ENCODE data around the gene MSANTD1. TPM values are rescaled to one million over a fixed set of nuclear protein-coding genes. Genes with fewer than 3 reads are reported as not detected.

Gene MSANTD1
- polyA plus RNA-seq, 1 of the 3 experiments (the other 2 are of a cell fraction) = 0.15 TPM

- no peak overlapping the region for H2AFZ ChIP-seq (ENCODE audit: low read depth)
- peaks cover 0 to 9% of the 10 kb centered on the region in 2 experiments; a peak in 2 of 4 replicates for H3K4me1 ChIP-seq (ENCODE audit: control insufficient read depth in 1 of 2, insufficient read depth in 2 of 2, low read depth in 1 of 2, low read length in 1 of 2)
- POLR2A ChIA-PET = no interaction called here
- 96% methylated on average over 18 of the region's 18 CpGs for WGBS (ENCODE audit: low lambda C conversion rate)
- H3K27me3 ChIP-seq (ENCODE audit: insufficient read depth) = no peaks in the 10 kb centered on the region
- H3K4me3 ChIP-seq (ENCODE audit: low read depth in 2 of 2, low read length in 1 of 2) = no peak overlapping the region
- no peaks in the 10 kb centered on the region for H3K9me2 ChIP-seq
- no peaks in the 10 kb centered on the region for H3K79me2 ChIP-seq (ENCODE audit: insufficient read depth)
- H3K9ac ChIP-seq = no peak overlapping the region
- no peaks in the 10 kb centered on the region for H4K20me1 ChIP-seq (ENCODE audit: insufficient read depth)
- DNase-seq = no peak
- CTCF ChIA-PET = no interaction called here
- H3K36me3 ChIP-seq (replicated peaks in 1 of 2; ENCODE audit: control insufficient read depth in 1 of 2, insufficient read depth in 2 of 2, low read length in 1 of 2) = peaks cover 42 to 62% of the 10 kb centered on the region in 2 experiments
- no peaks in the 10 kb centered on the region for H3F3A ChIP-seq (replicated peaks; ENCODE audit: insufficient read depth)
- TF ChIP-seq CTCF (IDR thresholded peaks at IDR 0.05) (no peak), MAX (IDR thresholded peaks at IDR 0.05; ENCODE audit: low read depth) (no peak), ELF1 (IDR thresholded peaks at IDR 0.05) (no peak), CHD2 (IDR thresholded peaks at IDR 0.05; ENCODE audit: low read length, partially characterized antibody) (no peak), MXI1 (IDR thresholded peaks at IDR 0.05; ENCODE audit: low read depth, low read length) (no peak), NFIC (IDR thresholded peaks at IDR 0.05; ENCODE audit: borderline replicate concordance) (no peak)
- TF ChIP-seq, protein P1, sequence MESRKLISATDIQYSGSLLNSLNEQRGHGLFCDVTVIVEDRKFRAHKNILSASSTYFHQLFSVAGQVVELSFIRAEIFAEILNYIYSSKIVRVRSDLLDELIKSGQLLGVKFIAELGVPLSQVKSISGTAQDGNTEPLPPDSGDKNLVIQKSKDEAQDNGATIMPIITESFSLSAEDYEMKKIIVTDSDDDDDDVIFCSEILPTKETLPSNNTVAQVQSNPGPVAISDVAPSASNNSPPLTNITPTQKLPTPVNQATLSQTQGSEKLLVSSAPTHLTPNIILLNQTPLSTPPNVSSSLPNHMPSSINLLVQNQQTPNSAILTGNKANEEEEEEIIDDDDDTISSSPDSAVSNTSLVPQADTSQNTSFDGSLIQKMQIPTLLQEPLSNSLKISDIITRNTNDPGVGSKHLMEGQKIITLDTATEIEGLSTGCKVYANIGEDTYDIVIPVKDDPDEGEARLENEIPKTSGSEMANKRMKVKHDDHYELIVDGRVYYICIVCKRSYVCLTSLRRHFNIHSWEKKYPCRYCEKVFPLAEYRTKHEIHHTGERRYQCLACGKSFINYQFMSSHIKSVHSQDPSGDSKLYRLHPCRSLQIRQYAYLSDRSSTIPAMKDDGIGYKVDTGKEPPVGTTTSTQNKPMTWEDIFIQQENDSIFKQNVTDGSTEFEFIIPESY (IDR thresholded peaks at IDR 0.05; ENCODE audit: borderline replicate concordance, low read depth) = no peak
- no peaks in the 10 kb centered on the region for H3K9me3 ChIP-seq
- no peak overlapping the region; a peak in 1 of 4 replicates for H3K27ac ChIP-seq (ENCODE audit: low read depth in 2 of 2, low read length in 1 of 2)
- no peak overlapping the region for H3K4me2 ChIP-seq
Measured at GRCh38 chr4:3206439-3207100, 42.4 kb upstream of the MSANTD1 start.

GRCh38 chr4:3207531-3208037 lies 41.4 kb upstream of the MSANTD1 start:
- Histone ChIP-seq H3K4me3 (ENCODE audit: low read depth in 2 of 2, low read length in 1 of 2) (no peak overlapping the region), H3K27me3 (ENCODE audit: insufficient read depth) (no peaks in the 10 kb centered on the region), H3K9me2 (no peaks in the 10 kb centered on the region), H3K27ac (ENCODE audit: low read depth in 2 of 2, low read length in 1 of 2) (peak overlapping the region in 1 of 2 experiments; percentile 50; a peak in 2 of 4 replicates), H2AFZ (ENCODE audit: low read depth) (no peak overlapping the region), H3K4me2 (no peak overlapping the region), H4K20me1 (ENCODE audit: insufficient read depth) (no peaks in the 10 kb centered on the region), H3K4me1 (ENCODE audit: control insufficient read depth in 1 of 2, insufficient read depth in 2 of 2, low read depth in 1 of 2, low read length in 1 of 2) (peaks cover 0 to 9% of the 10 kb centered on the region in 2 experiments; a peak in 2 of 4 replicates), H3F3A (replicated peaks; ENCODE audit: insufficient read depth) (no peaks in the 10 kb centered on the region), H3K79me2 (ENCODE audit: insufficient read depth) (no peaks in the 10 kb centered on the region), H3K9ac (no peak overlapping the region), H3K36me3 (replicated peaks in 1 of 2; ENCODE audit: control insufficient read depth in 1 of 2, insufficient read depth in 2 of 2, low read length in 1 of 2) (peaks cover 47 to 72% of the 10 kb centered on the region in 2 experiments), H3K9me3 (no peaks in the 10 kb centered on the region)
- WGBS (ENCODE audit: low lambda C conversion rate) = 93% methylated on average over 5 of the region's 5 CpGs
- CTCF ChIA-PET = interaction anchor here (2.1 kb wide), 1 partner anchor 16 kb away, joined by 5 read pairs; no protein-coding TSS in a partner anchor
- POLR2A ChIA-PET = no interaction called here
- DNase-seq = peak; percentile 44
- TF ChIP-seq YY1 (IDR thresholded peaks at IDR 0.05; ENCODE audit: low read depth) (no peak), PBX3 (IDR thresholded peaks at IDR 0.05) (peak; percentile 15; the same call in 1 of the 2 replicates), JUND (IDR thresholded peaks at IDR 0.05) (no peak), EZH2phosphoT487 (IDR thresholded peaks at IDR 0.05; ENCODE audit: borderline replicate concordance, low read depth) (no peak), RAD21 (IDR thresholded peaks at IDR 0.05; ENCODE audit: low read length) (0 out of 2 replicates have a peak, but pooled peaks have one; percentile 12), CTCF (IDR thresholded peaks at IDR 0.05) (peak; percentile 20; the same call in 1 of the 2 replicates), IRF3 (IDR thresholded peaks at IDR 0.05; ENCODE audit: low read depth, low read length) (no peak), RFX5 (IDR thresholded peaks at IDR 0.05; ENCODE audit: low read length) (no peak)
- TF ChIP-seq, protein P1 (IDR thresholded peaks at IDR 0.05; ENCODE audit: borderline replicate concordance, low read depth) = no peak
